HG03442 (cell line): Measurements from ENCODE around the gene RALGPS1.

Experiments used
- ATAC-seq: cut with Tn5 transposase; IDR thresholded peaks from one replicate; pipeline ENCODE4 v1.9.1; 2021; ENCODE audit warnings: mild to moderate bottlenecking, moderate library complexity; ENCODE audit not compliant: unreplicated experiment

RALGPS1 gene

GRCh38 chr9:127199001-127199791 lies 284.6 kb downstream of the RALGPS1 start:
- peak; percentile 54 for ATAC-seq

- no peak for ATAC-seq
These were observed 285.7 kb downstream of the RALGPS1 start for GRCh38 chr9:127200106-127200862.

GRCh38 chr9:127201071-127201541 lies 286.5 kb downstream of the RALGPS1 start:
- ATAC-seq = no peak

GRCh38 chr9:127201731-127202130 lies 287.1 kb downstream of the RALGPS1 start:
- ATAC-seq = no peak

GRCh38 chr9:127202461-127203169 lies 288.0 kb downstream of the RALGPS1 start:
- no peak for ATAC-seq

- no peak for ATAC-seq
These were observed 289.2 kb downstream of the RALGPS1 start for GRCh38 chr9:127203681-127204327.

- no peak for ATAC-seq
These were observed 290.3 kb downstream of the RALGPS1 start for GRCh38 chr9:127204771-127205470.

GRCh38 chr9:127205952-127206351 lies 291.4 kb downstream of the RALGPS1 start:
- no peak for ATAC-seq

GRCh38 chr9:127206666-127207065 lies 292.1 kb downstream of the RALGPS1 start:
- no peak for ATAC-seq

GRCh38 chr9:127207734-127208410 lies 293.3 kb downstream of the RALGPS1 start:
- ATAC-seq = no peak

- no peak for ATAC-seq
These were observed 293.8 kb downstream of the RALGPS1 start for GRCh38 chr9:127208416-127208815.

- no peak for ATAC-seq
These were observed 294.6 kb downstream of the RALGPS1 start for GRCh38 chr9:127209220-127209619.

GRCh38 chr9:127209948-127210640 lies 295.5 kb downstream of the RALGPS1 start:
- no peak for ATAC-seq

GRCh38 chr9:127210851-127211730 lies 296.5 kb downstream of the RALGPS1 start:
- ATAC-seq = no peak

- no peak for ATAC-seq
These were observed 297.4 kb downstream of the RALGPS1 start for GRCh38 chr9:127211983-127212382.

- ATAC-seq = no peak
These were observed 297.9 kb downstream of the RALGPS1 start for GRCh38 chr9:127212453-127212852.

GRCh38 chr9:127213859-127214258 lies 299.3 kb downstream of the RALGPS1 start:
- no peak for ATAC-seq
